GM12801 (cell line): Measurements from ENCODE around the gene PTTG1IP.

Experiments
- TF ChIP-seq, protein P1 (sequence below): IDR thresholded peaks from one replicate; pipeline ENCODE4 v1.5.1; 2011; ENCODE audit warnings: control low read depth; ENCODE audit not compliant: insufficient read length; ENCODE audit errors: extremely low read depth

Gene PTTG1IP

DNA sequence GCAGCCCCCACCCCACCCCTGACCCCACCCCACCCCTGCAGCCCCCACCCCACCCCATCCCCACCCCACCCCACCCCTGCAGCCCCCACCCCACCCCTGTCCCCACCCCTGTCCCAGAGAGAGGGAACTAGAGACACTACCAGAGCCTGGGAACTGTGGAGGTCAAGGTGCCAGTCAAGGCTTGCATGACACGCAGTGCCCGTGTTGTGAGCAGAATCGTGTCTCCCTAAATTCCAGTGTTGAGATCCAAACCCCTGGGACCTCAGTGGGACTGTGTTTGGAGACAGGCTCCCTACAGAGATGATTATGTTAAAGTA is 37.2 kb downstream of the PTTG1IP start:
- TF ChIP-seq, protein P1, sequence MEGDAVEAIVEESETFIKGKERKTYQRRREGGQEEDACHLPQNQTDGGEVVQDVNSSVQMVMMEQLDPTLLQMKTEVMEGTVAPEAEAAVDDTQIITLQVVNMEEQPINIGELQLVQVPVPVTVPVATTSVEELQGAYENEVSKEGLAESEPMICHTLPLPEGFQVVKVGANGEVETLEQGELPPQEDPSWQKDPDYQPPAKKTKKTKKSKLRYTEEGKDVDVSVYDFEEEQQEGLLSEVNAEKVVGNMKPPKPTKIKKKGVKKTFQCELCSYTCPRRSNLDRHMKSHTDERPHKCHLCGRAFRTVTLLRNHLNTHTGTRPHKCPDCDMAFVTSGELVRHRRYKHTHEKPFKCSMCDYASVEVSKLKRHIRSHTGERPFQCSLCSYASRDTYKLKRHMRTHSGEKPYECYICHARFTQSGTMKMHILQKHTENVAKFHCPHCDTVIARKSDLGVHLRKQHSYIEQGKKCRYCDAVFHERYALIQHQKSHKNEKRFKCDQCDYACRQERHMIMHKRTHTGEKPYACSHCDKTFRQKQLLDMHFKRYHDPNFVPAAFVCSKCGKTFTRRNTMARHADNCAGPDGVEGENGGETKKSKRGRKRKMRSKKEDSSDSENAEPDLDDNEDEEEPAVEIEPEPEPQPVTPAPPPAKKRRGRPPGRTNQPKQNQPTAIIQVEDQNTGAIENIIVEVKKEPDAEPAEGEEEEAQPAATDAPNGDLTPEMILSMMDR, result no peak

DNA sequence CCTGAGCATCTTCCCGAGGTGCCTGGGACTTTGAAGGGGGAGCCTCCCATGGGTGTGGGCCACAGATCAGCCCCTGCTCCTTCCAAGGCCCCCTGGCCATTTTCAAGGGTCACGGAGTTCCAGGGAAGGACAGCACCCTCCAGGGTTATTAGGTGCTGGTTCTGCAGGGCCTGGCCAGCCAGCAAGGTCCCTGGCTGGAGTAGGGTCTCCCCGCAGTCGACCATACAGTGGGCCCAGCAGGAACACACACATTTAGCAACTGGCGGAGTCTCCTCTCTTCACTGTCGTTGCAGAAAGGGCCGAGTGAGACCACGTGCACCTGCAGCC is 37.9 kb downstream of the PTTG1IP start:
- TF ChIP-seq, protein P1, result no peak

DNA sequence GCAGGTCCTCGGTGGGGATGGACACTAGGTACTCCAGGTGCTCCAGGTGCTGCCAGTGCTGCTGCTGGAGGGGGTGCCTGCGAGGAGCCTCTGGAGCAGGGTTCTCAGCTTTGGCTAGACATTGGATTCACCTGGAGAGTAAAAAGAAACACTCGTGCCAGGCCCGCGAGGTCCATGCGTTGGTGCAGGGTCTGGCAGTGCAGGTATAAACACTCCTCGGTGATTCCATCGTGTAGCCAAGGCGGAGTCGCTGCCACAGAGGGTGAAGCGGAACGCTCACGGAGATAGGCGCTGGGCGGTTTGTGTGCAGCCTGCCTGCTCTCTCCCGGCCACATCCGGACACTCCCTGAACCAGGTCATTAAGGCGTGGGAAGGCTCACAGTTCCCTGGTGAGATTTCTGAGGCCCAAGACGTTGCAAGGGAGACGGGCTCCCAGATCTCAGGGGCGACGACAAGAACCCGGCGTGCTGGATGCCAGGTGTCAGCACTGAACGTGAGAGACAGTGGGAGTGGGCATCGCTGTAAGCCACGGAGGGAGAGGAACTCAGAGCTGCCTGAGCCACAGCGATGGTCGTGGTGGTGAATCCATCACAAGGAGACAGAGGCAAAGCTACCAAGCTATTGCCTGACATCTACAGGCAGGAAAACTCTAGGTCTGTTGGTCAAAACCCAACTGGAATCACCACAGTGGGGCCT is 38.4 kb downstream of the PTTG1IP start:
- TF ChIP-seq, protein P1, result no peak

DNA sequence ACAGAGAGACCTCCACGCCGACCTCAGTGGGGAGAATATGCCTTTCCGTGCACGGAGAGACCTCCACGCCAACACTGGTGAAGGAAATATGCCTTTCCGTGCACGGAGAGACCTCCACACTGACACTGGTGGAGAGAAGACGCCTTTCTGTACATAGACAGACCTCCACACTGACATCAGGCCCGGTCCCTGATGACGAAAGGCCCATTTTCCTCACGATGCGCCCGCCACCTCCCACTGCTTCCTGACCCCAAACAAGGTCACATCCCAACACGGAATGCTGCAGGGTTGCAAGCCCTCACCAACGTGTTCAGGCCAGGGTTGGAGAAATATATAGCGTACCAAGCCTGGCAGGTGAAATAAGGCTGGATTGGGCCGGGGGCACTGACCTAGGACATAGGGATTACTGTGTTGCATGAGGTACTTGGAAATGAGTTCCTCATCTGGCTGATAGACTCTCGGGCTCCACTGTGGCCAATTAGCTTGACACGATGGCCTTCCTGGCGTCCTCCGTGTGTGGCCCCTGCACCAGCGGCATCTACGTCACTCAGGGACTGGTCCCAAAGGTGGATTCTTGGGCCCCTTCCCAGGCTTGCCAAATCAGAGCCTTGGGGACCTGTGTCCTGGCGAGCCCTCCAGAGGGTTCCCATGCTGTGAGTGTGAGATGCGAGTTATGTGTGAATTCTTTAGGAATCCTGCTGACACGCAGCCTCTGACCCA is 39.1 kb downstream of the PTTG1IP start:
- TF ChIP-seq, protein P1, result no peak

GRCh38 chr21:44833663-44834062 is 39.8 kb downstream of the PTTG1IP start:
- TF ChIP-seq, protein P1, result no peak

DNA sequence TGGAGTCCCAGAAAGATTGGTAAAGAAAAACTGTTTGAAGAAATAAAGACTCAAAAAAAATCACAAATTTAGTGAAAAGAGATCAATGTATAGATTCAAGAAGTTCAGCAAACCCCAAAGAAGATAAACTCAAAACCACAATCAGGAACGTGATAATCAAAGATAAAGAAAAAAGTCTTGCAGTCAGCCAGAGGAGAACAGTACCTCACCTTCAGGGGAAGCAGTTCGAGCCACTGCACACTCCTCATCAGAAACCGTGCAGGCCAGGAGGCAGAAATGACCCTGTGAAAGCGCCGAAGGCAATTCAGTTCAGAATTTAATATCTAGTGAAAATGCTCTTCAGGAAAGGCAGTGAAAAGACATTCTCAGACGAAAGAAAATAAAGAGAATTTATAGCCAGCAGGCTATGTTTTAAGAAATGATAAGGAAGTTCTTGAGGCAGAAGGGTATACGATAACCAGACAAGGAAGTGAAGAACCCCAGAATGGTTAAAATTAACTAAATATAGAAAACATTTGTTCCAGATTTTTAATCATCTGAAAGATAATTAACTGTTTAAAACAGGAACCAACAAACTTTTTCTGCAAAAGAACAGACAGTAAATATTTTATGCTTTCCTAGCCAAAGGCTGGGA is 42.1 kb downstream of the PTTG1IP start:
- TF ChIP-seq, protein P1, result no peak

- TF ChIP-seq, protein P1, result no peak
Observed at GRCh38 chr21:44829507-44830092, 43.9 kb downstream of the PTTG1IP start.
